Measurements from ENCODE around the gene ABCC10.
"Not testable (repeated sequence)": the region's sequence is repeated elsewhere in the genome, so short reads cannot be mapped to it uniquely, and the experiment has no call there.

Gene ABCC10, protein sequence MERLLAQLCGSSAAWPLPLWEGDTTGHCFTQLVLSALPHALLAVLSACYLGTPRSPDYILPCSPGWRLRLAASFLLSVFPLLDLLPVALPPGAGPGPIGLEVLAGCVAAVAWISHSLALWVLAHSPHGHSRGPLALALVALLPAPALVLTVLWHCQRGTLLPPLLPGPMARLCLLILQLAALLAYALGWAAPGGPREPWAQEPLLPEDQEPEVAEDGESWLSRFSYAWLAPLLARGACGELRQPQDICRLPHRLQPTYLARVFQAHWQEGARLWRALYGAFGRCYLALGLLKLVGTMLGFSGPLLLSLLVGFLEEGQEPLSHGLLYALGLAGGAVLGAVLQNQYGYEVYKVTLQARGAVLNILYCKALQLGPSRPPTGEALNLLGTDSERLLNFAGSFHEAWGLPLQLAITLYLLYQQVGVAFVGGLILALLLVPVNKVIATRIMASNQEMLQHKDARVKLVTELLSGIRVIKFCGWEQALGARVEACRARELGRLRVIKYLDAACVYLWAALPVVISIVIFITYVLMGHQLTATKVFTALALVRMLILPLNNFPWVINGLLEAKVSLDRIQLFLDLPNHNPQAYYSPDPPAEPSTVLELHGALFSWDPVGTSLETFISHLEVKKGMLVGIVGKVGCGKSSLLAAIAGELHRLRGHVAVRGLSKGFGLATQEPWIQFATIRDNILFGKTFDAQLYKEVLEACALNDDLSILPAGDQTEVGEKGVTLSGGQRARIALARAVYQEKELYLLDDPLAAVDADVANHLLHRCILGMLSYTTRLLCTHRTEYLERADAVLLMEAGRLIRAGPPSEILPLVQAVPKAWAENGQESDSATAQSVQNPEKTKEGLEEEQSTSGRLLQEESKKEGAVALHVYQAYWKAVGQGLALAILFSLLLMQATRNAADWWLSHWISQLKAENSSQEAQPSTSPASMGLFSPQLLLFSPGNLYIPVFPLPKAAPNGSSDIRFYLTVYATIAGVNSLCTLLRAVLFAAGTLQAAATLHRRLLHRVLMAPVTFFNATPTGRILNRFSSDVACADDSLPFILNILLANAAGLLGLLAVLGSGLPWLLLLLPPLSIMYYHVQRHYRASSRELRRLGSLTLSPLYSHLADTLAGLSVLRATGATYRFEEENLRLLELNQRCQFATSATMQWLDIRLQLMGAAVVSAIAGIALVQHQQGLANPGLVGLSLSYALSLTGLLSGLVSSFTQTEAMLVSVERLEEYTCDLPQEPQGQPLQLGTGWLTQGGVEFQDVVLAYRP (N-terminal part only)

DNA sequence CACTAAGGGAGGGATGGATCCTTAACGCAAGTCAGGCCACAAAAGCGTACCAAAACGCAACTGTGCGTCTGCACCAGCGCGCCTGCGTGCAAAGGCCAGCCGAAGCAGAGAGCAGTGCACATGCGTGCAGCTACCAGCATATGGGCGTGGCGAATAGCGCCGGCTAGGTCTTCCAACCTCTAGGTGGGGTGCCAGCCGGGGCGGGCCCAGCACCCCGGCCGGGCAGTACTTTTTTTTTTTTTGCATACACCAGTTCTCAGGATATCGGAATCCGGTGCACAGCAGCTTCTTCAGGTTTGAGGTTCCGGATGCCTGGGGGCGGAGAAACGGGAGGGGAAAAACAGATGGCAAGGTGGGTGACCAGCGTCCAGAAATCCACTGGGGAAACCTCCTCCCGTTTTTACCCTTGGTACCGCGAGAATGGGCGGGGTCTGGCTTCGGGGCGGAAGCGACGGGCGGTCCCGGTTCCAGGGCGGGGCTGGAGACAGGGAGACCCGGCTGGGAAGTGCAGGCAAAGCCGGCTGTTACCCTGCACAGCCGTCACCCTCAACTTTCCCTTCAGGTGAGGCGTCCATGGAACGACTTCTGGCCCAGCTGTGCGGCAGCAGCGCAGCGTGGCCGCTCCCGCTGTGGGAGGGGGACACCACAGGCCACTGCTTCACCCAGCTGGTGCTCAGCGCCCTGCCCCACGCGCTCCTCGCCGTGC is at the start of gene ABCC10:
TSS of gene ABCC10 (plus strand) at position 136 of the 706 bp plus-strand sequence. CDS start at position 574, 438 bp downstream.
- H3K4me3 Mint-ChIP-seq: peak within 1 kb of the TSS; percentile 97
- peak within 1 kb of the TSS; percentile 97 for H3K27ac Mint-ChIP-seq
- H3K27me3 Mint-ChIP-seq: no peaks in the 10 kb centered on the region
- H3K4me1 Mint-ChIP-seq: peaks cover 24% of the 10 kb centered on the region
- peaks cover 2% of the 10 kb centered on the region for H3K36me3 Mint-ChIP-seq
- H3K9me3 Mint-ChIP-seq: no peaks in the 10 kb centered on the region

DNA sequence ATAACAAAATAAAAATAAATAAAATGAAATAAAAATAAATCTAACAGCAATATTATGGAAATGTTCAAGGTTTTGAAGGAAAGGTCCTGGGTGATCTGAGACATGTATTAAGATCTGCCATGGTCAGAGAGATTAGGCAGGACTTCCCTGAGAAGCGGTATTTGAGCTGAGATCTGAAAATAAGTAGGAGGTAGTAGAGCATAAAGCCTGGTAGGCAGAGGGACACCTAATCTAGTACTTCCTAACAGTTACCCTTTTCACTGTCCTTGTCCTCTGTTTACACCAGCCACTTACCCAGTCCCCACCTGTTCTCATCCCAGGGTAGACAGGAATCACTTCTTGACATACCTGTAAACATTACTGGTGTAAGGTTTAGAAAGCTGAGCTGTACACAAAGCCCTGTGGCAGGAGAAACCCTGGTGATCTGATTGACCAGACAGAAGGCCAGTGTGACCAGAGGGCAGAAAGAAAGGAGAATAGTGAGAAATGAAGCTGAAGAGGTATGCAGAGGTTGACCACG is 49.6 kb upstream of the ABCC10 start:
- no peak overlapping the region for H3K27ac Mint-ChIP-seq
- H3K9me3 Mint-ChIP-seq: no peaks in the 10 kb centered on the region
- H3K4me3 Mint-ChIP-seq: no peak overlapping the region
- peaks cover 54% of the 10 kb centered on the region for H3K4me1 Mint-ChIP-seq
- no peaks in the 10 kb centered on the region for H3K27me3 Mint-ChIP-seq
- H3K36me3 Mint-ChIP-seq: no peaks in the 10 kb centered on the region

DNA sequence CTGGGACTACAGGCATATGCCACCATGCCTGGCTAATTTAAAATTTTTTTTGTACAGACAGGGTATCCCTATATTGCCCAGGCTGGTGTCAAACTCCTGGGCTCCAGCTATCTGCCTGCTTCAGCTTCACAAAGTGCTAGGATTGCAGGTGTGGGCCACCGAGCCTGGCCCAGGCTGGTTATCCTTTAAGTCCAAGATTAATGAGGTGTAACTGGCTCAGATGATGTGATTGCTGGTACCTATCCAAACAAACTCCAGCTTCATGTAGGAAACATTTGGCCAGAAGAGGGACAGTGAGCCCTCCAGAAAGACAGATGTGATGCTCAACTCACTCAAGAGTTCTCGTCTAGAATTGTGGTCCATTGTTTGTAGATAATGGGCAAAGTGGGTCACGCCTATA is 48.7 kb upstream of the ABCC10 start:
- no peaks in the 10 kb centered on the region for H3K9me3 Mint-ChIP-seq
- no peak overlapping the region for H3K4me3 Mint-ChIP-seq
- no peaks in the 10 kb centered on the region for H3K27me3 Mint-ChIP-seq
- H3K4me1 Mint-ChIP-seq: peaks cover 56% of the 10 kb centered on the region
- H3K36me3 Mint-ChIP-seq: no peaks in the 10 kb centered on the region
- no peak overlapping the region for H3K27ac Mint-ChIP-seq

DNA sequence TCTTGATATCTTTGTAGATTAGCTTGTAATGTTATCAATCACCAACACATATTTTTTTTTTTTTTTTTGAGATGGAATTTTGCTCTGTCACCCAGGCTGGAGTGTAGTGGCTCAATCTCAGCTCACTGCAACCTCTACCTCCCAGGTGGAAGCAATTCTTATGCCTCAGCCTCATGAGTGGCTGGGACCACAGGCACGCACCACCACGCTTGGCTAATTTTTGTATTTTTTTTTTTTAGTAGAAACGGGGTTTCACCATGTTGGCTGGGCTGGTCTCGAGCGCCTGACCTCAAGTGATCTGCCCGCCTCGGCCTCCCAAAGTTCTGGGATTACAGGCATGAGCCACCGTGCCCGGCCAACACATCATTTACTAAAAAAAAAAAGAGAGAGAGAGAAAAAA is 46.5 kb upstream of the ABCC10 start:
- H3K4me1 Mint-ChIP-seq: peaks cover 78% of the 10 kb centered on the region
- H3K36me3 Mint-ChIP-seq, H3K4me3 Mint-ChIP-seq: not testable (repeated sequence)

DNA sequence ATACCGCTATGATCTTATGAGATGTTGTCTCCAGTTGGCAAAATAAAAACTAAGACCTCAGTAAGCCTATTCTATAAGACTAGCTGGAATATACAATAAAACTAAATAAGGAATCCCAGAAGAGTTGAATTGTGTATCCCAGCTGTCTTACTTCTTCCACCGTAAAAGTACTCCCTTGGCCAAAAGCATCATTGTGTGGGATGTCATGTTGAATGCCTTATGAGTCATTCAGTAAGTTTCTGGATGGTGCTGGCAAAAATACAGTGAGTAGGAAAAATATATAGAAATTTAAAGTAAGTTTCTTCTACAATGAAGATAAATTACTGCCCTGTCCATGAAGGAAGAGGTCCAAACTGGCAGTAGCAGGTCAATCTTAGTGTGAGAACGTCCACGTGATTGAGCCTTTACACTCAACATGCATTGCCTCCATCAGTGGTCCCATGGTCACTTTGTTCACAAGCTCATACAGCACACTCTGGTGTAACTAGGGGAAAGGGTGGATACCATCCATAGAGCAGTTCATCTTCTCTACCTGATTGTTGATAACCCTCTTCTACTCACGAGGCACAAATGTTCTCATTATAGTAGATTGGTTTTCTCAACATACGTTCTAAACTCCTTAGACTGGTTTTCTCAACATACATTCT is 44.2 kb upstream of the ABCC10 start:
- no peaks in the 10 kb centered on the region for H3K9me3 Mint-ChIP-seq
- H3K27me3 Mint-ChIP-seq: no peaks in the 10 kb centered on the region
- H3K4me3 Mint-ChIP-seq: peak overlapping the region; percentile 77
- peaks cover 79% of the 10 kb centered on the region for H3K4me1 Mint-ChIP-seq
- peak overlapping the region; percentile 96 for H3K27ac Mint-ChIP-seq
- peaks cover 3% of the 10 kb centered on the region for H3K36me3 Mint-ChIP-seq

More for the DNA sequence above, 46.5 kb upstream of the ABCC10 start:
- not testable (repeated sequence) for H3K9me3 Mint-ChIP-seq, H3K27me3 Mint-ChIP-seq
- H3K27ac Mint-ChIP-seq: peak overlapping the region; percentile 49

DNA sequence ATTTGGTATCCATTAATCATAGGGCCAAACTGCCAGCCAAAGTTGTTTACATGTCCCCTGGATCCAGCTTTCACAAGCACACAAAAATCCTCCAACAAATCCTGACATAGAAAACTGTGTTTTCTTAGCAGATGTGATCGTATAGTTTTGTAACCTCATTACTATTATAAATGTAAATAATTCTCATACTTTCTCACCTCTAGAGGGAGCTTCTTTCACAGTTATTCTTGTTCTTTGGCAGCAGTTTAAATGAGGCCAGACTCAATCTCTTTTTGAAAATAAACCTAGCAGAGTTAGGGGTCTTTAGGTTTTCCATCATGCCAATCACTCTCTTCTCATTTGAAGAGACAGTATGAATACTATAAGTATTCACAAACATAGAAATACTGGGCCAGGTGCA is 40.8 kb upstream of the ABCC10 start:
- H3K4me1 Mint-ChIP-seq: peaks cover 80% of the 10 kb centered on the region
- no peak overlapping the region for H3K4me3 Mint-ChIP-seq
- peaks cover 3% of the 10 kb centered on the region for H3K36me3 Mint-ChIP-seq
- H3K9me3 Mint-ChIP-seq: no peaks in the 10 kb centered on the region
- H3K27ac Mint-ChIP-seq: peak overlapping the region; percentile 17
- no peaks in the 10 kb centered on the region for H3K27me3 Mint-ChIP-seq

DNA sequence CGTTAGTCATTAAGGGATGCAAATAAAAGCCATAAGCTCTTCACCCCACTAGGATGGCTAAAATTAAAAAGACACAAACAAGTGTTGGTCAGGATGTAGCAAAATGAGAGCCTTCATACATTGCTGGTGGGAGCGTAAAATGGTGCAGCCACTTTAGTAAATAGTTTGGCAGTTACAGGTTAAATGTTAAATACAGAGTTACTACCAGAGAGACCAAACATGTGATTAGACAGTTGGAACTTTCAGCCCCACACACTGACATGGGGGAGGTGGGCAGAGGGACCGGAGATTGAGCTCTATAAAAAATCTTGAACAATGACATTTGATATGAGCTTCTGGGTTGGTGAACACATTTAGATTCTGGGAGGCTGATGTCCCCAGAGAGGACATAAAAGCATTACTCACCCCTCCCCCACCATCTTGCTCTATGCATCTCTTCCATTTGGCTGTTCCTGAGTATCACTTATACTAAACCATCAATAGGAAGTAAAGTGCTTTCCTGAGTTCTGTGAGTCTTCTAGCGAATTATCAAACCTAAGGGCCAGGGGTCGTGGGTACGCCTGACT is 37.5 kb upstream of the ABCC10 start:
- Mint-ChIP-seq H3K27ac (peak overlapping the region; percentile 84), H3K27me3 (no peaks in the 10 kb centered on the region), H3K4me3 (no peak overlapping the region), H3K4me1 (peaks cover 73% of the 10 kb centered on the region), H3K9me3 (no peaks in the 10 kb centered on the region), H3K36me3 (peaks cover 3% of the 10 kb centered on the region)

DNA sequence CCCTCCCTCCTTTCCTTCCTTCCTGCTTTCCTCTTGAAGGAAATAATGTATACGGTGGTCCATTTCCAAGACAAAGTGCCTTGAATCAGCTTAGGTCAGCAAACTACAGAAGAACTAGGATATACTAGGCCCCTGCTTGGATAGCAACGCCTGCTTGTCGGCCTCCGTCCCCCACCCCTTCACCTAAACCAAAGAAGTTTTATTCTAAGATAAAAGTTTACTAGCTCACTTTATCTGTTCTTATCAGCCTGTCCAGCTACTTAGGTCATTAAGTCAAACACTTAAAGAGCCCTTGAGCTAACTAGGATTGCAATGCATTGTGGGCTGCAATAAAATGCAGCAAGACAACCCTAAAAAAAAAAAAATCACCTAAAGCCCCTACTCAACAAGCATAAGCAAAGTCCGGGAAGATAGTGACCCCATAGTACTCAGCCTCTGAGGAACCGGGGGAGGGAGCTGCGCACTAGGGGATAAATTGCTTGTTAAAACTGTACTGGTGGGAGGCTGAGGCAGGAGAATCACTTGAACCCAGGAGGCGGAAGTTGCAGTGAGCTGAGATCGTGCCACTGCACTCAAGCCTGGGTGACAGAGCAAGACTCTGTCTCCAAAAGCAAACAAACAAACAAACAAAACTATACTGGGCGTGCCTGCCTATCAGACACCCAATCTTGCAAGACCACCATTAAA is 36.4 kb upstream of the ABCC10 start:
- Mint-ChIP-seq H3K4me3 (peak overlapping the region; percentile 40), H3K4me1 (peaks cover 63% of the 10 kb centered on the region)
- H3K27ac Mint-ChIP-seq, H3K9me3 Mint-ChIP-seq, H3K36me3 Mint-ChIP-seq, H3K27me3 Mint-ChIP-seq: not testable (repeated sequence)

DNA sequence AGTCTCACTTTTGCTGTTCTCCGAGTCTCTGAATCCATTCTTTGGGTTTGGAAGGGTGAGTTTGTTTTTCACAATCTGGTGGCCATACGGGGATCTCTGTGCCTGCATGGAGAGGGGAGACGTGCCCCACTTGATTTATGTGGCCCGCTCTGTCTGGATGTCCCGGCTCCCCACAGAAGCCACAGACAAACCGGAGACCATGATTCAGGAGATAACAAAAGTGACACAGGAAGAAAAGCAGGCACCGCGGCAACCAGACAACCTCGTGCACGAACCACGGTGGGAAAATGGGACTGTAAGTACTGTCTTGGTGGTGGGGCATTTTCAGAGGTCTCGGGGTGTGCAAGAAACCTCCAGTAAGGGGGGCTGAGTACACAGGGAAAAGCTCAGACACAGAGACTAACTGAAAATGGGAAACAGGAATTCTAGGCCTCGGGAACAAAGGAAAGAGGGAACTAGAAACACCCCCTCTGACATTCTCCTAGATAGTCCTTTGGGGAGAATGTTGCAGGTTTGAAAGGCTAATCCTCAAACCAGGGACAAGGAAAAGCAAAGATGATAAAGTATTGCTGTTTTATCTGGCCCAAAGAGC is 35.8 kb upstream of the ABCC10 start:
- Mint-ChIP-seq H3K9me3 (no peaks in the 10 kb centered on the region), H3K27ac (no peak overlapping the region), H3K4me1 (peaks cover 60% of the 10 kb centered on the region), H3K27me3 (no peaks in the 10 kb centered on the region), H3K36me3 (no peaks in the 10 kb centered on the region), H3K4me3 (peak overlapping the region; percentile 31)

DNA sequence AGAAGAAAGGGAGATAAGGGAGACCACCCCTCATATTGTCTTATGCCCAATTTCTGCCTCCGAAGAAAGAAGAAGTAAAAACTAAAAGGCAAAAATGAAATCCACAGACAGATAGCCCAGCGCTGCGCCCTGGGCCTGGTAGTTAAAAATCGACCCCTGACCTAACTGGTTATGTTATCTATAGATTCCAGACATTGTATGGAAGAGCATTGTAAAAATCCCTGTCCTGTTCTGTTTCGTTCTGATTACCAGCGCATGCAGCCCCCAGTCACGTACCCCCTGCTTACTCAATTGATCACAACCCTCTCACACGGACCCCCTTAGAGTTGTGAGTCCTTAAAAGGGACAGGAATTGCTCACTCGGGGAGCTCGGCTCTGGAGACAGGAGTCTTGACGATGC is 34.2 kb upstream of the ABCC10 start:
- H3K4me3 Mint-ChIP-seq, H3K36me3 Mint-ChIP-seq, H3K9me3 Mint-ChIP-seq, H3K27me3 Mint-ChIP-seq: not testable (repeated sequence)
- Mint-ChIP-seq H3K27ac (peak overlapping the region; percentile 75), H3K4me1 (peaks cover 62% of the 10 kb centered on the region)

DNA sequence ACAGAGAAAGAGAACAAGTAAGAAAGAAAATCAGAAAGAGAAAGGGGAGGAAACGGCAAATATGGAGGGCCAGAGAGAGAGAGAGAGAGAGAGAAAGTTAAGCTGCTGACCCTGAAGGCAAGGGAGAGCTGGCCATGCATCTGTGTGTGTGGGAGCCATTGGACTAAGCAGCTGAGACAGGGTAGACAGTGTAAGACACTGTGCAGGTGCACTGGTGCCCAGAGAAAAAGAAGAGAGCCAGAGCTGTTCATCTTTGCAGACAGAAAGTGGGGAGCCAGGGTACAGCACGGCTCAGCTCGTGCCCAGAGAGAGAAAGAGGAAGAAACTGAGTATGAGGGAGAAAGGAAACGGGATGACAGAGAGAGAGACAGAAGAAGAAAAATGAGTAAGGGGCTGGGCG is 33.7 kb upstream of the ABCC10 start:
- Mint-ChIP-seq H3K4me3 (no peak overlapping the region), H3K36me3 (no peaks in the 10 kb centered on the region), H3K4me1 (peaks cover 62% of the 10 kb centered on the region), H3K27ac (peak overlapping the region; percentile 91), H3K9me3 (no peaks in the 10 kb centered on the region), H3K27me3 (no peaks in the 10 kb centered on the region)

DNA sequence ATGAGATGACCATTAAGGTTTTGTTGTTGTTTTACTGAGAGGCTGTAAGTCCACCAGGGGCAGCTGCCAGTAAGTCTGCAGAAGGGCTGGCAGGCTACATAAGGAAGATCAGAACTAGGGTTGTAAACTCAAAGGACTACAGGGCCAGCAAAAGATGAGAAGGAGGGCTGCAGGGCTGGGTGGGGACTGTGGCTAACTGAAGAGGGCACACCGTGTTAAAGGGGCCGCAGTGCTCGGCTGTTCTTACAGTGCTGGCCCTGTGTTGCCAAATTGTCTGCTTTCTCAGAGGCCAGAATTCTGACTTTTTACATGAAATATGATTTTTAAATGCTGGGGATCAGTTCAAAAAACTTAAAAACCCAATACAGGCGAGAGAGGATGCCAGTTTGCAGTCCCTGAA is 32.4 kb upstream of the ABCC10 start:
- no peaks in the 10 kb centered on the region for H3K27me3 Mint-ChIP-seq
- H3K27ac Mint-ChIP-seq: peak overlapping the region; percentile 47
- peaks cover 56% of the 10 kb centered on the region for H3K4me1 Mint-ChIP-seq
- H3K36me3 Mint-ChIP-seq: no peaks in the 10 kb centered on the region
- no peak overlapping the region for H3K4me3 Mint-ChIP-seq
- H3K9me3 Mint-ChIP-seq: no peaks in the 10 kb centered on the region

DNA sequence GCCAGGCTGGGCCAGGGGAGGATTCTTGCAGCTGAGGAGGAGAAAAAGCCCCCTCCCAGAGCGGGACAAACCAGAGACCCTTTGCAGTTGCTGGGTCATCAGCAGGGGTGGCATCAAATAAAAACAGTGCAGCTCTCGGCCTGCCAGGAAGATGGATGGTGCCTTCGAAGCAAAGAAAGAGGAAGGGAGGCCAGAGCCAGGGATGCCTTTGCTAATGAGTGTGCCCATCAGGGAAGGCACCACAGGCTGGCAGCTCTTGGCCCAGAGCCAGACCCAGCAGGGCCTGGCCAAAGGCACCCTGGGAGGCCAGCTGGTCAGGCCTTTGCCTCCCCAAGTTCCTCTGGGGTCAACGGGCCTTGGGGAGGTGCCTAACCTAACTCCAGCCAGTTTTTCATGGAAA is 31.6 kb upstream of the ABCC10 start:
- H3K4me1 Mint-ChIP-seq: peaks cover 49% of the 10 kb centered on the region
- H3K4me3 Mint-ChIP-seq: no peak overlapping the region
- no peaks in the 10 kb centered on the region for H3K36me3 Mint-ChIP-seq
- no peaks in the 10 kb centered on the region for H3K27me3 Mint-ChIP-seq
- no peaks in the 10 kb centered on the region for H3K9me3 Mint-ChIP-seq
- no peak overlapping the region for H3K27ac Mint-ChIP-seq

All from activated naive CD4-positive, alpha-beta T cell treated with anti-CD3 and anti-CD28 coated beads, Interleukin-2, amount 50 U/mL, for 24 hours (primary cell).